GM19395 (cell line): ENCODE results near the gene NFKBIE.

ENCODE experiments used
- ATAC-seq: cut with Tn5 transposase; IDR thresholded peaks from one replicate; pipeline ENCODE4 v1.9.1; 2021; ENCODE audit warnings: mild to moderate bottlenecking, moderate library complexity; ENCODE audit not compliant: unreplicated experiment

NFKBIE gene

DNA sequence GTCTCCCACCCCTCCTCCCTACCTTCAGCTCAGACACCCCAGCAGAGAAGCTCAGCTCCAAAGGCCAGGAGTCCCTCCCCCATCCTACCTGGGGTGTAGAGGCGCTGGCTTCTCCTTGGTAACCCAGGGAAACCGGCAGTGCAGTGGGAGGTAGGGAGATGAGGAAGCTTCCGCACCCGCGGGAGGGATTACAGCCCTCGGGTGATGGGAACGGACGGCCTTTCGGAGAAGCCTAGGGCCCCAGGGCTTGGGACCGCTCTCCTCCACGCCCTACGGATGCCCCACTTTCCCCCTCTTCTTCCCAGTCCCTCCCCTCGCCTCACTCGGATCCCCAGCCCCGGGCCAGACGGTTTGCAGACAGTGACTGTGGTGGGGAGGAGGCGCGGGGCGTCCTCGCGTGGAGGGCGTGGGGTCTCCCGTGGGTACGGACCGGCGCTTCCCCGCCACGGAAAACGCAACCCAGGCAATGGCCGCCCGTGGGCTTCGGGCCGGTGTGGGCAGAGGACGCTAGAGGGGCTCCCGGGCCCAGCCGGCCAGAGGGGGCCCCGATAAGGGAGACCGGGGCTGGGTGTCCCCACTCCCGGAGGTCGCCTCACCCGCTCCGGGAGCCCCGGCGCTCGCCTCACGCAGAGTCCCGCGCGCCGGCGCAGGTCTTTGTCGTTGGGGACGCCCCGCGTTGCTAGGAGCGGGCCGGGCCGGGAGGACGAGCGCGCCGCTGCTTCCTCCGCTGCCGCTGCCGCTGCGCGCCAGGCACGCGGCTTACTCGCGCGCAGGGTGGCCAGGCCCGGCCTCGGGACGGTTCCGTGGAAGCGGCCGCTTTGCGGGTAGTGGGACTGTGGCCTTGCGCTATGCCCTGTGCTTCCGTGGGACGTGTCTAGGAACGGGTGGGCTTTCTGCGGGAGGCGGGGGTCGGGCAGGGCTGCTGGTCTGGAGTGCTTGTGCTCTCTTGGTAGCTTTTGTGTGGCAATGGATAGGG lies 32.0 kb upstream of the NFKBIE start:
- ATAC-seq: no peak

DNA sequence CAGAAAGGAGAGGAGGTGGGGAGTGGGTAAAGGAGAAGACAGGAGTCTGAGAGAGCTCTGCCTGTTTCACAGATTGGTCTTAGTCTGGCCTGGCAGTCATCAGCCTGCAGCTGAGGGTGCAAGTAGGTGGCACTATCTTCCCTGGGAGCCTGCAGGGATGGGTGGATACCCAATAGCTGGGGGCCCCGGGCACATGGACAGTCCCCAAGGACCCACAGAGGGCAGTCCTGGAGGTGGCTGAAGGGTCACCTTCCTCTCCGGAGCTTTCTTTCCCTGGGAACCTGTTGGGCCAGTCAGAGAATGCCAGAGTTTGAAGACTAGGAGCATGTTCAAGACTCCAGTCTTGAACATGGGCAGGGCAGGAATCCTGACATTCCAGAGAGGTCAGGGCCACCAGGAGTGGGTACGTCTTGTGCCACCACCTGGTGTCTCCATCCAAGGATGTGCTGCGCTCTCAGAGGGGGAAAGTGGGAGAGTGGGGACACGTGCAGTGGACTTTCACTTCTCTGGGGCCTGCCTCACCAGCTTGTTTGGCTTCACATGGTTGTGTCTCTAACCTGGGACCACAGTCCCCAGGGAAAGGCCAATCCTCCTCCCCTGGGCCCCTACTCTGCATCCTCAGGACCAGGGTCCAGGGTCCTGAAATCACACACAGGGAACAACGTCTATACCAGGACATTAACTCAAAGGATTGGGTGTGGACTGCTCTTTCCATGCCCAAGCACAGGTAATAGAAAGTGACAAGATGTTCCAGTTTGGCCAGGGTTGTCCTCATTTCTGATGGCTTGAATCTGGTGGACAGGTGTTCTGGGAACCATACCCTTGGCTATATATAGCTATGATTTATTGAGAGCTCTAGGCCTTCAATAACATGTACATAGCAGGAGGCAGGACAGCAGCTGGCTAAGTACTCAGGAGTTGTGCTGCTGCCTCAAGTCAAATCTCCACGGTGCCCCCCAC lies 29.8 kb upstream of the NFKBIE start:
- no peak for ATAC-seq

DNA sequence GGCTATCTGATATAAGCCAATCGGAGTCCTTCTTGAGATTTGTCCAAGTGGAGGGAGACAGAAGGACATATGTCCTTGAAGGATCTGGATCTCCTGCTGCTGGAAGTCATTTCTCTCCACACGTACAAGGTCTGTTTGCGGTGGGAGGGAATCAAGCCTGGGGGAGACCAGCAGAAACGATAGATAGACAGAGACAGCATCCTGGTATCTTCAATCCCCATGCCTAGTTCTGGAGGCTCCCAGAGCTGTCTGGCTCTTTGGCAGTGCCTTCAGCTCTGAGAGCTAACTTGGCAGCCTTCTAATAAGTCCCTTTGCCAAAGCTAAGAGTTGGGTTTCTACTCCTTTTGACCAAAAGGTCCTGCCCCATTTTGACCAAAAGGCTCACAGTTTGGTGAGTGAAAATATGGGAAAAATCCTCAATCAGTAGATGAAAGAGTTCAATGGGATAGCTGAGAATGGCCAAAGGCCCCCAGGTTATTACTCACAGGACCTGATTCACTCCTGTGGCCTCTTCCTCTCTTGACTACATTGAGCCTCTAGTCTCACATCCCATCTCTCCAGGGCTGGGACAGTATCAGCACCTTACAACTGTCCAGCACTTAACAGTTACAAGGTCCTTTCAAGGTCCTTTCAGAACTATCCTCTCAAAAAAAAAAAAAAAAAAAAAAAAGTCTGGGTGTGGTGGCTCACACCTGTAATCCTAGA lies 27.5 kb upstream of the NFKBIE start:
- ATAC-seq: no peak

DNA sequence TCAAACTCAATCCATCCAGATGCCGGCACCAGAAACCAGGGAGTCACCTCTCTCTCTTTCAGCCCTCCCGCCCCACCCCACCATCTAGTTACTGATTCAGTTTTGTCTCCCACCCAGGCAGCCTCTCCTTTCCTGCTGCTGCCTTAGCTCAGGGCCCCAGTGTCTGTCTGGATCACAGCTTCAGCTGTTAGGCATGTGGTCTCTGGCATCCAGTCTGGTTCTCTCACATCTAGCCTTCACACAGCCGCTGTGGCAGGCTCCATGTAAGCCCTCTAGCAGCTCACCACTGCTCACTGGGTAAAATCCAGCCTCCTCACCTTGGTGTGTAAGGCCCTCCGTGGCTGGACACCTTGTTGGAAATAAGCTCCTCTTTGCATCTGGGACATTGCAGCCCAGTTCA lies 26.5 kb upstream of the NFKBIE start:
- ATAC-seq: no peak

DNA sequence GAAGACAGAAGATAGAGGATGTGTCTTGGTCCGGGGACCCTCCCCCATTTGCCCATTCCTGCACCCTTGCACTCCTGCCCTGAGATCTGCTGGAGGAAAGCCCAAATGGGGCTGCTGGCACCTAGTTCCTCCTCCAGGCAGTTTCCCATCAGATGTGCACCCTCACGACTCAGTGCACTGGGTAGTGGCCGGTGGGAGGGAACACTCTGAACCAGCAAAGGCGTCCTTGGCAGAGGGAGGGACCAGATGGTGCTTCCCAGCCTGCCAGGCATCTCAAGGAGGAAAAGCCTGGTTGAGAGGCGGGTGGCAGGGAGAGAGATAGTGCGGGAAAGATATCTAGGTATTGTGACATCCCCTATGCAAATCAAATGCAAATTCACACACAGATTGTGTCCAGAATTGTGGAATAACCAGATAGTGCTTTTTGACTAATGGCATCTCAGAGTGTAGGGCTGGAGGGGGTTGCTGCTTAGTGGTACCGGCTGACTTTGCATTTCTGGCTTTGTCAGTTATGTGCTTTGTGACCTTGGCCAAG lies 24.4 kb upstream of the NFKBIE start:
- ATAC-seq: no peak

DNA sequence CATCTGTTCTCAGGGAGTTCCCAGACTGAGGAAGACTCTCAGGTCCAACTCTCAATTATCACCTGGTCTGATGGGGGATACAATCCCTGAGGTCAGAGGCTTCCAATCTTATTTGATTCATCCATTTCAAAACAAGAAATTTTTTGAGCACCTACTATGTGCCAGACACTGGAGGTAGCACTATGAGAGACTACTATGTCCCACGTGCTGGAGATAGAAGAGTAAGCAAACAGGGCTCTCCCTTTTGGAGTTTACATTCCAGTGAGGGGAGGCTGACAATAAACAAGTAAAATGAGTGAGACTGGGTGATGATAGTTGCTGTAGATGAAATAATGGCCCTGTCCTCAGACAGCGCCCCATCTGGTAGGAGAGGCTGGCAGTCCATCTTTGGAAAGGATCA lies 21.4 kb upstream of the NFKBIE start:
- no peak for ATAC-seq

DNA sequence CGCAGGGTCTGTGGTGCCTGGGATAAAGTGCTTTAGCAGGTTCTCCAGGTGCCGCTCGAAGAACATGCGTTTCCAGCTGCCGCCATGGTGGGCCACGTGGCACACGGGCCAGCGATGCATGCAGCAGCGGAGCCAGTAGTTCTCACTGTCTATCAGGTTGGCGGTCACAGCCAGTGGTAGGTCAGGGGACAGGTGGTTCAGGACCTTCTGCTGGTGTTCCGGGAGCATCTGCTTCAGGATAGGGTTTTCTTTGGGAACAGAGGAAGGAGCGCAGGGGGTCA lies 20.9 kb upstream of the NFKBIE start:
- ATAC-seq: no peak

DNA sequence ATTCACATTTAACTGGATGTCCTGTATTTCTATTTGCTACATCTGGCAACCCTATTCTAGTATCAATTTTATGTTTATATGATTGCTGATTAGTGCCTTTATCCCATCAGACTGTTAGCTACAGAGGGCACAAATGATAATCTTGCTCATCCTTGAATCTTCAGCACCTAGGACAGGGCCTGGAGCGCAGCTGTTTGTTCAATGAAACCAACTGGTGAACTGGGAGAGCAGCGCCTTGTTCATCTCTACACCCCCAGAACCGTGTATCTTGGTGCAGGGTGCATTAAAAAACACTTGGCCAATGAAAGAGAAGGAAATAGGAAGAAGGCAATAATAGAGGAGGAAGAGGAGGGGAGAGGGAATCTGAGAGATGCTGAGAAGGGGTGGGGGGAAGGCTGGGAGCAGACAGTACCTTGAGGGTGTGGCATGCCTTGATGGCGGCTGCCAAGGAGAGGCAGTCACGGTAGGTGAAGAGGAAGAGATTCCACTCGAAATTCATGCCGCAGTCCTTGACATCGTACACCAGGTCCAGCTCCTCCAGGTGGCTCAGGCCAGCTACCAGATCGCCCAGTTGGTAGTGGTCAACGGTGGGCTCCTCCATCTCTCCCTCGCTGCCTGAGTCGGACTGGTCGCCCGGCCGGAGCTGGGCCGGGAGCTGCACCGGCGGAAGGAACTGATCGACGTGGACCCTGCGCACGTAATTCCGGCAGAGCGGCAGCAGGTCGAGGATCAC lies 20.4 kb upstream of the NFKBIE start:
- ATAC-seq: no peak

DNA sequence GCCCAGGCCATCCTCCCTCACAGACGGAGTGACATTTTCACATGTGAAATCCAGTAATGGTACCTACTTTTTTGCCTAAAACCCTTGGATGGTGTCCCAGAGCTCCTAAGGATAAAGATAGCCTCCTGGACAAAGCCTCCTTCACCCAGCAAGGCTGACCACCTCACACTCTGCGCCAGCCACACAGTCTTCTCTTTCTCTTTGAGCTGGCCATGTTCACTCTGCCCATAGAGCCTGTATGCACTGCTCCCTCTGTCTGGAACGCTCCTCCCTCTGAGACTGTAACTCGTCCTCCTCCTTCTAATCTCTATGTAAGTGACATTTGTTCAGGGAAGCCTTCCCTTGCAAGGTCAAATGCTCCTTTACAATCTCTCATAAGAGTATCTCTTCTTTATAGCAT lies 19.5 kb upstream of the NFKBIE start:
- ATAC-seq: no peak

DNA sequence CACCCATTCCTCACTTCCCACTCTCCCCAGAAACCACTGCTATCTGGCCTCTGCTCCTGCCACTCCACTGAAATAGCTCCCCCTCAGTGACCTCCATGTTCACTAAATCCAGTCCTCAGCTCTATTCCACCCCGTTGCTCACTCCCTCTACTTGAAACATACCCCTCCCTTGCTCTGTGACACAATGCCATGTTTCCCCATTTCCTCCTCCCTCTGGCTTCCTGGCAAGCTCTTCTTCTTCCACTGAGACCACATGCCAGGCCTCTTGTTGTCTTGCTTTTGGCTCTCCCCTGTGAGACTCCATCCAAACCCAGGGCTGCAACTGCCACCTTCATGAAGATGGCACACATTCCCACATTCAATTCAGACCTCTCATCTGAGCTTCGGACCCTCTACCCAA lies 18.8 kb upstream of the NFKBIE start:
- ATAC-seq: no peak

DNA sequence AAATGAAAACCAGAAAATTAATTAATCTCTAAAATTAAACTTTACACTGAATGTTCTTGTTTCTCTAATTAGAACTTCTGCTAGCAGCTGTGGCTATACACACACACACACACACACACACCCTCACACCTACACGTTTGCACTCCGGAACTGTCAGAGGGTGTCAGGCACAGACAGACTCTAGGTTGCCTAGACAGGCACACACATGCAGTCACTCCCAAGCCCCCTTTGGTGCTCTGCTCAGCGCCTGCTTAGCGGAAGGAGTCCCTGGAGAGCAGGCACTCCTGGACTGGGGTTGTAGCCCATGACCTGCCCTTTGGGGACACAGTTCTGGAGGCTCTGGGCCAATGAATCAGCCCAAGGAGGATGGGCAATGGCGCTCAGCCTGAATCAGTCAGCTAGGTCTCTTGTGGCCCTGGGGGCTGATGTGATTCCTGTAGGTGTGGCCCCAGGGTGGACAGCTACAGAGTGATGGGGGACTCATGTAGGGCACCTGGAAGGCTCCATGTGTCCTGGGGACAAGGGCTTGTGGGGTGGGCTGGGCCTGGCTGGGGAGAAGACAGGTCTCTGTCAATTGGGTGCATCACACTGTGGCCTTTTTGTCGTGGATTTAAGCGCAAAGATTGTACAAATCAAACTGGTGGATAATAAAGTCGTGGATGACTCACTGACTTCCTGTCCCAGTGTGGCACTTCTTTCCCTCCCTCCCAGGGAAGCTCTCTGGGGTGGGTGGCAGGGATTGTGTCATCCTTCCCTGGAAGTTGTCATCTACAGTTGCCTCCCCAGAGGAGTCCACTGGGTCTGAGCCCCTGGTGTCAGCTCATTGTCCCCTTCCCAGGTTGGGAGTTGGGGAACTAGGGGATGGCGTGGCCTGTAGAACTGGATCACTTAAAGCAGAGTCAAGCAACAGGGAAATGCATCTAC lies 13.7 kb upstream of the NFKBIE start:
- ATAC-seq: no peak

DNA sequence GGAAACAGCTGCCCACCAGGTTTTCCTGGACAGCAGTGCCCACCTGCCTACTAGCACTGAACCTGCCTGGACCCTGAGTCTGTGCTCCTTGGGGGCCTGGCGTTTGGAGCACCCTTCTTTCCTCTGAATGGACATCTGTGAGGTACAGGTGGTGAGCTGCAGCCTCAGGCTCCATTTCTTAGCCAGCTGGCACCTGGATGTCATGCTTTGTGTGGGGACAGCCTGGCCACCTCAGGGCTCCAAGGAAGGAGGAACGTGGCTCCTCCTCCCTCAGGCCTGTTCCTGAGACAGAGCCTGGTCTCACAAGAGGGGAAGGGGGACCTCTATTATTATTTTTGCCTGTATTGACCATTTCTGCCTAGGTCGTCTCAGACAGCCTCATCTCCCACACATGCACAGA lies 13.0 kb upstream of the NFKBIE start:
- ATAC-seq: no peak

DNA sequence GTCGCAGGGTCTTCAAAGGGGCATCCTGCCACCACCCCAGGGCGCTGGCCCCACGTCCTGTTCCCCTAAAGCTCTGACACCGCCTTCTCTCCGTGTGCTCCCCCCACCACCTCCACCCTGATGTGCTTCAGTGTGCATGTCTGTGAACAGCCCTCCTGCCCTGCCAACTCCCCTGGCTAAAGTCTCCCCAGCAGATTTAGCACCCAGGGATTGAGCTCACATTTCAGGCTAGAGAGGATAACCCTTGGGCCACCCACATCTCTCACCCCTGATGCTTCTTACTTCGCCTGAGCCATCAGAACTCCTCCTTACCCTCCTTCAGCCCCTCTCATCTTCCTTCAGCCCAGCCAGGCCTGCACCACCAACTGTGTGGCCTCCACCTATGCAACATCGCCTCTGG lies 12.4 kb upstream of the NFKBIE start:
- no peak for ATAC-seq

DNA sequence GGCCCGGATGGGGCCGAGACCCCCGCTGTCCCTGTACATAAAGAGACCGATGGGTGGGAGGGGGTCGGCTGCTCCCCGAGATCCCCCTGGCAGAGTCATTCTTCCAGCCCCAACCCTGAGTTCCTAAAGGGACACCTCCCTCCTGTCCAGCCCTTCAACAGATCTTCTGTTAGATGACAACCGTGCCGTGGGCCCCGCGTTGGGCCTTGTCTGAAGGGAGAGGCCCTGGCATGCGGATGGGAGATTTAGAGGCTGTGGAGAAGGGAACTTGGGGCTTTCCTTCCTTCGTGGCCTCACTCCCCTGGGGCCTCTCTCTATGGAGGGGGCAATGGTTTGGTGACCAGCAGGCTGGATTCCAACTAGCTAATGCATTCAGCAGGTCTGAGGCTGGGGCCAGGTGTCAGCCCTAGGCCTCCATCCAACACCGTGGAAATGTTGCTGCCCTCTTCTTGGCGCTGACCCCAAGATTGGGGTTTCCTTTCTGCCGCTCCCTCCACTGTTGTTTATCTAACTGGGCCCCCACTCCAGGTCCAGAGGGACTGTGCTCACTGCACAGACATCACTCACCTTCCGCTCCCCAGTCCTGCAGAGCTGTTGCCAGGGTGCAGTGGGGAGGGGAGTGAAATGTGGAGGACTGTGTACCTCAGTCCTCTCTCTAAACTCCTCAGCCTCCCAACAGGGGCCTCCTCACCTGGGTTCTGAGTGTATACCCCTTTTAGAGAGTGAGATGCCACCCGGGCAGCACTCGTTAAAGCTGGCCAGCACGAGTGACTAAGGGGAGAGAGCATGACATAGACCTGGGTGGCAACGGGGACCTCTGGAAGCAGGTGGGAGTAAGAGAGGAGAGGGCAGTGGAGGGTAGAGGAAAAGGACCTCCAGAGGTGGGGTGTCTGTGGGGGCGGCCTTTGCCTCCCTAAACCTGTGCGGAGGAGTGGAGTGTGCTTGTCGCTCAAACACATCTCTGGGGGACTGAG lies 11.6 kb upstream of the NFKBIE start:
- no peak for ATAC-seq

DNA sequence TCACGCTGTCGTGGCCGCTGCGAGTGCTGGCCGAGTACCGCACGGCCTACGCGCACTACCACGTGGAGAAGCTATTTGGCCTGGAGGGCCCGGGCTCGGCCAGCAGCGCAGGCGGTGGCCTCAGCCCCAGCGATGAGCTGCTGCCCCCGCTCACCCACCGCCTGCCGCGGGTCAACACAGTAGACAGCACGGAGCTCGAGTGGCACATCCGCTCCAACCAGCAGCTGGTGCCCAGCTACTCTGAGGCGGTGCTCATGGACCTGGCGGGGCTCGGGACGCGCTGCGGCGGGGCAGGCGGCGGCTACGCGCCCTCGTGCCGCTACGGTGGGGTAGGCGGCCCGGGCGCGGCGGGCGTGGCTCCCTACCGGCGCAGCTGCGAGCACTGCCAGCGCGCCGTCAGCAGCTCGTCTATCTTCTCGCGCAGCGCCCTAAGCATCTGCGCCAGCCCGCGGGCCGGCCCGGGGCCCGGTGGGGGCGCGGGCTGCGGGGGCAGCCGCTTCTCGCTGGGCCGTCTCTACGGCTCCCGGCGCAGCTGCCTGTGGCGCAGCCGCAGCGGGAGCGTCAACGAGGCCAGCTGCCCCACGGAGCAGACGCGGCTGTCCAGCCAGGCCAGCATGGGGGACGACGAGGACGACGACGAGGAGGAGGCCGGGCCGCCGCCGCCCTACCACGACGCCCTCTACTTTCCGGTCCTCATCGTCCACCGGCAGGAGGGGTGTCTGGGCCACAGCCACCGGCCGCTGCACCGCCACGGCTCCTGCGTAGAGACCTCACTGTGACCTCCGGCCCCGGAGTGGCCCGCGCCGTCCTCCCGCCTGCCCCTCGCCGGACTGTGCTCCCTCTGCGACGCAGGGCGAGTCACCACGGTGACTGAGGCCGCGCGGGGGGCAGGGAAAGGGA lies 10.6 kb upstream of the NFKBIE start:
- no peak for ATAC-seq

DNA sequence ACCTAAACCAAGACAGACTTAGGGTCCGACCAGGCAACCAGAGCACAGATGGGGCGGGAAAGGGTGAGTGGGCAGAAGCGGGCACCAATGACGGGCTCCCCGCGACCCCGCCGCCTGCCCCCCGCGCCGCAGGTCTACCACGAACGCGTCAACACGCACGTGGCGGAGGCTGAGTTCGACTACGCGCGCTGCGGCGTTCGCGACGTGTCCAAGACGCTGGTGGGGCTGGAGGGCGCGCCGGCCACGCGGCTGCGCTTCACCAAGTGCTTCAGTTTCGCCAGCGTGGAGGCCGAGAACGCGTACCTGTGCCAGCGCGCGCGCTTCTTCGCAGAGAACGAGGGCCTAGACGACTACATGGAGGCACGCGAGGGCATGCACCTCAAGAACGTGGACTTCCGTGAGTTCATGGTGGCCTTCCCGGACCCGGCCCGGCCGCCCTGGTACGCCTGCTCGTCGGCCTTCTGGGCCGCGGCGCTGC lies 10.0 kb upstream of the NFKBIE start:
- no peak for ATAC-seq

DNA sequence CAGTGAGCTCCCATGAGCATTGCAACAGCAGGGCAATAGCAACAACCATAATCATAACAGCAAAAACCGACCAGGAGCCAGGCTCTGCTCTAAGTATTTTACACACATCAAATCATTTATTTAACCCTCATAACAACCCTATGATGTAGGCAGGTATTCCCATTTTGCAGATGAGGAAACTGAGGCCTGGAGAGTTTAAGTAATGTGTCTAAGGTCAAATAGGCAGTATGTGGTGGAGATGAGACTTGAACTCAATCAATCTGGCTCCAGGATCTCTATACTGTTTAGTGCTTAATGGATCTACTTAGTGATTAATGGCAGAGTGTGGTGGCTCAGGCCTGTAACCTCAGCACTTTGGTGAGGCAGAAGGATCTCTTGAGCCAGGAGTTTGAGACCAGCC lies 8.3 kb upstream of the NFKBIE start:
- no peak for ATAC-seq
